ENCODE data around the gene CAMSAP3.

The CAMSAP3 gene

DNA sequence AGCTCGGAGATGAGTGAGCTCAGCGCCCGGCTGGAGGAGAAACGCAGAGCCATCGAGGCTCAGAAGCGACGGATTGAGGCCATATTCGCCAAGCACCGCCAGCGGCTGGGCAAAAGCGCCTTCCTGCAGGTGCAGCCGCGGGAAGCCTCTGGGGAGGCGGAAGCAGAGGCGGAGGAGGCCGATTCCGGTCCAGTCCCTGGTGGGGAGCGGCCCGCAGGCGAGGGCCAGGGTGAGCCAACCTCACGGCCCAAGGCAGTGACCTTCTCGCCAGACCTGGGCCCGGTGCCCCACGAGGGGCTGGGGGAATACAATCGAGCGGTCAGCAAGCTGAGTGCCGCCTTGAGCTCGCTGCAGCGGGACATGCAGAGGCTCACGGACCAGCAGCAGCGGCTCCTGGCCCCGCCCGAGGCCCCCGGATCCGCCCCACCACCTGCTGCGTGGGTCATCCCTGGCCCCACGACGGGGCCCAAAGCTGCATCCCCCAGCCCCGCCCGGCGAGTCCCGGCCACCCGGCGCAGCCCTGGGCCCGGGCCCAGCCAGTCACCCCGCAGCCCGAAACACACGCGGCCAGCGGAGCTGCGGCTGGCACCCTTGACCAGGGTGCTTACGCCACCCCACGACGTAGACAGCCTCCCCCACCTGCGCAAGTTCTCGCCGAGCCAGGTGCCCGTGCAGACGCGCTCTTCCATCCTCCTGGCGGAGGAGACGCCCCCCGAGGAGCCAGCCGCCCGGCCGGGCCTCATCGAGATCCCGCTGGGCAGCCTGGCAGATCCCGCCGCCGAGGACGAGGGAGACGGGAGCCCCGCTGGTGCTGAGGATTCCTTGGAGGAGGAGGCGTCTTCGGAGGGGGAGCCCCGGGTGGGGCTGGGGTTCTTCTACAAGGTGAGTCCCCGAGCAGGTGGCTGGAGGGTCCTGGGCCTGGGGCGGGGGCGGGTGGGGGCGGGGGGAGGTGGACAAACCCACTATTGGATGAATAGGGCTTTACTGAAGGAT lies 16.9 kb downstream of the CAMSAP3 start:
- H3K4me3 ChIP-seq (ENCODE audit: low read depth, low read length), result no peak overlapping the region
- TF ChIP-seq CTCF (IDR thresholded peaks at IDR 0.05; ENCODE audit: control insufficient read depth, extremely low read depth, insufficient read depth), result no peak
- DNase-seq (ENCODE audit: low read depth), result no peak

DNA sequence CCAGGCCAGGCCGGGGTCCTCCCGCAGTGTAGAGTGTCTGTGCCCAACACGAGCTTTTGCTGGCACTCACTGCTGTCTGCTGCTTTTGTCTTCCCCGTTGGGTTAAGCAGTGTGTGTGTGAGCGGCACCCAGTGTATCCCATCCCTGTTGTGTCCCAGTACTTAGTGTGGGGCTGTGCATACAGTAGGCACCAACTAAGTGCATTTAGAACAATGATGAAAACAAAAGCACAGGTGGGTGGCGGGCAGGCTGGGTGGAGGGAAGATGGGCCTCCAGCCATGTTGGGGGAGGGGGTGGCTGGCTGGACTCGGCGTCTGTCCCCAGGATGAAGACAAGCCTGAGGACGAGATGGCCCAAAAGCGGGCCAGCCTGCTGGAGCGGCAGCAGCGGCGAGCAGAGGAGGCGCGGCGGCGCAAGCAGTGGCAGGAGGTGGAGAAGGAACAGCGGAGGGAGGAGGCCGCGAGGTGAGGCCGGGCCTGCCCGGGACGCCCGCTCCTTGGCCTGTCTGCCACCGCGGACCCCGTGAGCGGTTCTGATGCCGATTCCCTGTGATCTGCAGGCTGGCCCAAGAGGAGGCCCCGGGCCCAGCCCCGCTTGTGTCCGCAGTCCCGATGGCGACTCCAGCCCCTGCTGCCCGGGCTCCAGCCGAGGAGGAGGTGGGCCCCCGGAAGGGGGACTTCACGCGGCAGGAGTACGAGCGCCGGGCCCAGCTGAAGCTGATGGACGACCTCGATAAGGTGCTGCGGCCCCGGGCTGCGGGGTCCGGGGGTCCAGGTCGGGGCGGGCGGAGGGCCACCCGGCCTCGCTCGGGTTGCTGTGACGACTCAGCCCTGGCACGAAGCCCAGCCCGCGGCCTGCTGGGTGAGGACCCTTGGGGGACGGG lies 19.4 kb downstream of the CAMSAP3 start:
- H3K4me3 ChIP-seq (ENCODE audit: low read depth, low read length), result no peak overlapping the region
- no peak for TF ChIP-seq CTCF (IDR thresholded peaks at IDR 0.05; ENCODE audit: control insufficient read depth, extremely low read depth, insufficient read depth)
- DNase-seq (ENCODE audit: low read depth), result no peak

- TF ChIP-seq CTCF (IDR thresholded peaks at IDR 0.05; ENCODE audit: control insufficient read depth, extremely low read depth, insufficient read depth), result no peak
- H3K4me3 ChIP-seq (ENCODE audit: low read depth, low read length), result no peak overlapping the region
- DNase-seq (ENCODE audit: low read depth), result no peak
These were observed 21.5 kb downstream of the CAMSAP3 start for GRCh38 chr19:7617172-7617571.

- no peak for TF ChIP-seq CTCF (IDR thresholded peaks at IDR 0.05; ENCODE audit: control insufficient read depth, extremely low read depth, insufficient read depth)
- no peak for DNase-seq (ENCODE audit: low read depth)
- H3K4me3 ChIP-seq (ENCODE audit: low read depth, low read length), result no peak overlapping the region
These were observed 22.1 kb downstream of the CAMSAP3 start for GRCh38 chr19:7617735-7618134.

DNA sequence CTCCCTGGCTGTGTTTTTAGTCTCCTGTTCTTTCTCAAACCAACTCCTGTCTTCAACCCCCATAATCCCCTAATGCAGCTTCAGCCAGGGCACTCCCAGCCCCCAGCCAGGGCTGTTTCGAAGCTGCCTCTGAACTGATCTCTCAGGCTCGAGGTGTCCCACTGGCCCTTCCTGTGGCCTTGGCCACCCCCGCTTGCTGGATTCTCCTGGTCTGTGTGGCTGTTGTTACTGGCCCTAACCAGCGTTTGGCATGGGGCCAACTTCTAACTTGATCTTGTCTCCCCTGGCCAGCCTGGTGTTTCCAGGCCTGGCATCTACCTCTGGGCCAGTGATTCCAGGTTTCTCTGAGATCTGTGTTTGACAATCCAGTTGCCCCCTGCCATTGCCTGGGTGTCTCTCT lies 22.7 kb downstream of the CAMSAP3 start:
- peak; percentile 70 for DNase-seq (ENCODE audit: low read depth)
- no peak for TF ChIP-seq CTCF (IDR thresholded peaks at IDR 0.05; ENCODE audit: control insufficient read depth, extremely low read depth, insufficient read depth)
- H3K4me3 ChIP-seq (ENCODE audit: low read depth, low read length), result peak overlapping the region; percentile 42

DNA sequence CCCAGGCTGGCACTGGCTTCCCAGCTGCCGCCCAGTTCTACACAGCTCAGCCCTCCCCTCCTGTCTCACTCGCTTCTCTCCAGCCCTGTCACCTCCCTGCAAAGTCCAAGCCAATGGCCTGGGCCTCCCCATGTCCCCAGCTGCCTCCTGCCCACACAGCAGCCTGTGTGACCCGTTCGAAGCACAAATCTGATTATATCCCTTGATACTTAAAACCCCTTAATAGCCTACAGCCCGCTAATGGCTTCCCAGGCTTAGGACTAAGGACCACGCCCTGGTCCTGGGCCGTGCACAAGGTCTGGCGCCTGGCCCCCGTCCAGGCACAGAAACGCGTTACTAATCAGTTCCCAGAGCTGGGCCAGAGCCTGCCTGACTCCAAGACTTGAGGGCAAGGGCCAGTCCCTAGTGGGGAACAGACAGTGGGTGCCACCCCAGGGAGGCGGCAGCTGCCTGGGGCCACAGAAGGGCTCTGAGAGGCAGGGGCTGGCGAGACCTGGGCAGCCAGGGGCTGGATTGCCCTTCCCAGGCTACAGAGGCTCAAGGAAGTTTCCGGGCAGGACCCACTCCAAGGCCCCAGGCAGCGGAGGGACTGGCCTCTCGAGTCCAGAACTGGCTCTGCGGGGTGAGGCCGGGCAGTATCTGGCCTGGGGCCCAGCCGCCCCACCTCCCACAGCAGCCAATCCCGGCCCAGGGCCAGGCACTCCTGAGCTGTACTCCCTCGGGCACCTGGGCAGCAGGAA lies 23.3 kb downstream of the CAMSAP3 start:
- peak overlapping the region; percentile 42 for H3K4me3 ChIP-seq (ENCODE audit: low read depth, low read length)
- TF ChIP-seq CTCF (IDR thresholded peaks at IDR 0.05; ENCODE audit: control insufficient read depth, extremely low read depth, insufficient read depth), result no peak
- DNase-seq (ENCODE audit: low read depth), result peak; percentile 97

All from LNCaP clone FGC (cell line).